Dermis blood vessel endothelial cell (primary cell): ENCODE data around the gene RHBDD3. TPM values are rescaled to one million over a fixed set of nuclear protein-coding genes. Genes with fewer than 3 reads are reported as not detected.
"Not testable (repeated sequence)": the region's sequence is repeated elsewhere in the genome, so short reads cannot be mapped to it uniquely, and the experiment has no call there.

ENCODE experiments used
- DNase-seq: peaks from one replicate; pipeline ENCODE4 v3.0.0; 2010
- total RNA-seq: library from RNA; depleted of rRNA; stranded (reverse); fragments of >200 nt; gene quantifications from 2 replicates; pipeline ENCODE4 v1.2.3, GENCODE V29; 2014

The RHBDD3 gene
- total RNA-seq, 1 donor from 2014 or later, result 28.1 TPM

DNA sequence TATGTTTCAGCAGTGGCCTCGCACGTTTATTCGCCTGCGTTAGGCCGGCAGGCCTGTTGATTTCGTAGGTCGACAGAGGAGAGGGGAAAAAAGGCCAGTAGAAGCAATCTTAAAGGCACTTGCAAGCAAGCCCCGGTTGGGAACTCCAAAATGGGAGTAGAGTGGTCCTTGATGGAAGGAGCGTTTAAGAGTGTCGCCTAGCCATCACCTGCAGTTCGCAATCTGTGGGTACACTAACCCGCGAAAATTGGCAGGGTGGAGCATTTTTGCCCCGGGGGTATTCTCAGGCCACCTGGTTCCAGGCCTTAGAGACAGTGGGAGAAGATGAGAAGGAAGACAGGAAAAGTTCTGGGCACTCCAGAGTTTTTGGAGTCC, 1.4 kb upstream of the RHBDD3 start:
- peak; percentile 22 for DNase-seq

DNA sequence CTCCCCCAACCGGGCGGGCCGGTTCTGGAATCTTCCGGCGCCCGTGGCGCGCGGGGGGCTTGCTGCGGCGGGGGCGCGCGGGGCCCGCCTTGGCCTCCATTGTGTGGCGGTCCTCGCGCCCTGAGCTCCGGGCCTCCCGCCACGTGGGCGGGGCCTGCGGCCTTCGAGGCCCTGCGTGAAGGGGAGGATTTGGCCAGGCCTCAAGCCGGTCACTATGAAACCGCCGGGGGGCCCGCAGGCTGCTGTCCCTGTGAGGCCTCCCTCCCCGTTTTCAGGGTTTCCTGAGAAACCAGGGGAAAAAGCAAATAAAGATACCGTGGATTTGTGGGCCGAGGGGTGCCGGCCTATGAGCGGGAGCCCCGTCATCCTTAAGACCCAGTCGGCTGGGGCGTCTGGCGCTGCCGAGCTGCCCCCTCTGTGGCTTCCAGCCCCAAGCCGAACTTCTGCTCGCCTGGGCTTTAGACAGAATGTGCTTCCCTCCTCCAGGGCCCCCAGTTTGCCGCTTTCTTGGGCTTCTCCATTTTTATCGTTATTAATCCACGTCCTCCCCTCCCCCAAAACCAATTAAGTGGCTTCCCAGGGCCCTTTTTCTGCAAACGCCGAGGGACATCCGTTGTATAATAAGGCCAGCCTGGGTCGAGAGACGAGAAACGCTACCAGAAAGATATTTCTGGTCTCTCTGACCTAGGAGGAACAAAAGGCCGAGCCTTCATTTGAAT, 889 bp upstream of the RHBDD3 start:
- DNase-seq, result peak; percentile 63

DNA sequence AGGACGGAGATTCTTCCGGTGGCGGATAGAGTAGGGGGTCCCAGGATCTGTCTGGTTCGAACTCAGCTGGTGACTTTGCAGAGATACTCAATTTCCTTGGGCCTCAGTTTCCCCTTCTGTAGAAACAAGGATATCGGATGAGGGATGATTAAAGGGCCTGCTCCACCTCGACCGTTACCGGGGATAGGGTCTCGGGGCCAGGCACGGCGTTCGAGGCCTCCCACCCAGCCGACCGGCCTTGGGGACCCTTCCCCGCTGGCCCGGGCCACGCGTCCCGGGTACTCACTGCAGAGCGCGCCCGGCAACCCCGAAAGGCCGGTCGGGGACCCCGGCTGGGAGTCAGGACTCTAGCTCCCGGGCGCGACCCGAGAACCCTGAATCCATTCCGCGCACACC, 321 bp downstream of the RHBDD3 start:
- DNase-seq, result no peak

DNA sequence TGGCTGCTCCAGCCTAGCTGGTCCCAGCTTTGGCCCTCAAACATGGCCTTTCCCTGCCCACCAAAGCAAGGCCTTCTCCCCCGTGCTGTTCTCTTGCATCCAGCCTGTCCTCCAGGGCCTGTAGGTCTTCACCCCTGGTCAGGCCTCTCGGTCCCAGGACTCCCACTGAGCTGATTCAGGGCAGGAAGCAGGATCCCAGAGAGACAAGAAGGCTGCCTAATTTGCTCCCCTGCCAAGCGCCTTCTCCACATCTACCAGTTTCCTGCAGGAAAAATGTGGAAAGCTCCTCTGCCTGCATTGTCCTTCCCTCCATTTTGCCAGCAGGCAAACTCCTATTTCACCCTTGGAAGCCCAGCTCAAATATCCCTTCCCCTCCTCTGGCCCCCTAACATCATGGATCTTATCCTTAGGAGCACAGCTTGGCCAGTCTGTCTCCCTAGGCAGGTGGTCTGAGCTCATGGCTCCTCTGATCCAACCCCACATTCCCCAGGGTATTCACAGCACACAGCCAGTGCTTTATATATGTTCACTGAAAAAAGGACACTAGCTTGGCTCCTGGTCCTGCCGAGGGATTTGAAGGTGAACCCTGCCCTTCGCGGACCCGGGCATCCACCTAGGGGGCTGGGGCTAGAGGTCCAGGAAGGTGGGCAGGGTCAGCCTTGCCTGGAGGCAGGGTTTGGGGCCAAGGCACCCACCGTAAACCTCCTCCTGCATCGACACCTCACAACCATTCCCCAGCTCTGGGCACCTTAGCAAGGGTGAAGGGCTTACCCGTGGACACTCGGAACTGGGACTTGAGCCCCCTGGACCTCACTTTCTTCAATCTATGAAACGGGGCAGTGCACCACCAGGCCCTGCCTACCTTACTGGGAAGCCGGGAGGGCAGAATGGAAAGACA, 968 bp downstream of the RHBDD3 start:
- peak; percentile 23 for DNase-seq

DNA sequence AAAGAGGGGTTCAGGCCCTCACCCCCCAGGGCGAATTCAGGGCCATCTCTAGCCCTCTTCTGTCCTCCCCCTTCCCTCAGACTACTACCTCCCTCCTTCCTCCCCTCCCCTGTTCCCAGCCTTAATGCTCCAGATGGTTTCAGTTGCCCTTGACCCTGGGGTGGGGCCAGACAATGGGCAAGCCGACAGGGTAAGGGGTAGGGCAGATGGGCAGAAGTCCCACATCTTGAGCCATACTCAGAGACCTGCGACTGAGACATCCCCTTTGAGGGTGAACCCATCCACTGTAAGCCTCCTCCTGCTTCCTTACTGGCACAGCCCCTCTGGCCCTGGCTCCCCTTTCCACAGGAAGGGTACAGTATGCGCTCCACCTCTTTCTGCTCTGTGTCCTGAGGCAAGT, 1.9 kb downstream of the RHBDD3 start:
- no peak for DNase-seq

DNA sequence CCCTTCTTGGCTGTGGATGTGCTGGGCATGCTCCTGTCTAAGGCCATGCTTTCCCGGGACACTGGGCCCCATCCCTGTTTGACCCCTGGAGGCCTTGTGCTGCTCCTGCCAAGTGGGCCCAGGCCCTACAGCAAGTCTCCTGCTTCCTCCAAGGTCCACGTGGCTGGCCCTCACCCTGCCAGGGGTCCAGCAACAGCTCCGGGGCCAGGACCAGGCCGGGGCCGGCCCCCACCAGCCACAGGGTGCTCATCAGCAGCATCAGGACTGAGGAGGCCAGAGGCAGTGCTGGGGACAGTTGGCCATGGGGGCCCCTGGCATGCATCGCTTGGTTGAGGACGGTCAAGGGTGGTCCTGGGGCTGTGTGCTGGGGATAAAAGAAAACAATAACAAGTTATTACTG, 2.5 kb downstream of the RHBDD3 start:
- DNase-seq, result no peak

DNA sequence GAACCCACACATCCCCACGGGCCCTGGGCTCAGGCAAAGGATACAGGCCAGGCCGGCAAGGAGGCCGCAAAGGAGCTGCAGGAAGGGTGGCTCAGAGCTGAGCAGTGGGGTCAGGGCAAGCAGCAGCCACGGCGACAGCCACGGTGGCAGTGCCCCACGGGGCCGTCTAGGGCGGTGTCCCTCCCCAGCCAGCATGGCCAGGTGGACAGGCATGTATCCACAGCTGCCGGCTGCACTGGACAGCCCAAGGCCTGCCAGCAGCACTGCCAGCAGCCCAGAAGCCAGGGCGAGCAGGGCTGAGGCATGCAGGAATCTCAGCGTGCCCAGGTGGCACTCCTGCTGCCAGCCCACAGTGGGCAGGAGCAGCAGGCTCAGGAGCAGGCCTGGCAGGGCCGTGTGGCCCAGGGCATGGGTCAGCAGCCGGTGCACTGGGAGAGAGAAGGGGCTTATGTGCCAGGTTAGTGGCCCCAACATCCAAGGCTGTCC, 3.9 kb downstream of the RHBDD3 start:
- DNase-seq, result no peak

DNA sequence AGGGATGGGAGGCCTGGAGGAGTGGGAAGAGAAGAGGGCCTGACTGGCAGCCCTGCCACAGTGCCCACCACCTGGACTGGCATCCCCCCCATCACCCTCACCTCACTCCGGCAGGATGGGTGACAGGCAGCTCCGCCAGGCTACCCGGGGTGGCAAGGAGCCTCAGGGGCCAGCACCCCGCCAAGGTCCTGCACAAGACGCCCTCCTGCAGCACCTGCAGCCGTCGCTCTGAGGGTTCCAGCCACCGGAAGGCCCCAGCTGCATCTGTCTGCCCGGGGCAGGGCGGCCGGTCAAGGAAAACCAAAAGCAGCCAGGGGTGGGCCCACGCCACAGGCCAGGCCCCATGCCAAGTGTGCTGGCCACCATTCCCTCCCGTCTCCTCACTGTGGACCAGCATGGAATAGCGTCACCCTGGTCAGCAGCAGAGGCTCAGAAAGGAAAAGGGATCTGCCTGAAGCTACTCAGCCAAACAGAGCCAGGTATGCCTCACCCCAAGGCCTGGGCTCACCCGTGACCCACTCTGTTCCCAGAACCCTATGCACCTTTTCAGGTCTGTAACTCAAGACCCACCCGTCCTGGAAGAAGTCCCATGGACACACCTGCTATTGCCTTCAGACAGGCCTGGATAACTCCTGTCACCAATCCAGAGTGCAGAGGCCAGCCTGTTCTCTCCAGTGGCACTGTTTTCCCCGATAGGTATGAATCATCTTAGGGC, 7.0 kb downstream of the RHBDD3 start:
- DNase-seq, result no peak

DNA sequence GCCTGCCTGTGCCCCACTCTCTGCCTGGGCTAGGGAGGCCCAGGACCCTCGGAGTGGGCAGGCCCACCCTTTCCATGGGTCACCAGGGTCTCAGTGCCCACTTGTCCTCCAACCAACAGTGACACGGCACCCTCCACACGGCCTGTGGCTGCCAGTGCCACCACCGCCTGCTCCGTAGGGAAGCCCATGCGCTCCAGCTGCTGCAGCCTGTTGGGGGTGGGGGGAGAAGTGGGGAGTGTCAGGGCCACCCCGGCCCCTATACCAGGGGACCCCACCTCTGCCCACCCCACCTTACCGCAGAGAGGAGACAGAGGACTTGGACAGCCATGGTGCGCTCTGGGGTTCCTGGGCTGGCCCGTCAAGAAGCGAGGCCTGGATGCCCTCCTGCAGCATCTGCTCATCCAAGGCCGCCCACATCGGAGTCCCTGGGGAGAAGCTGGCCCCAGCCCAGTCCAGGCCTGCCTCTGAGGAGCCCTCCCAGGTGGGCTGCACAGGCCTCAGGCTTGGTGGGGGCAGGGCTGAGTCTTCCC, 7.7 kb downstream of the RHBDD3 start:
- no peak for DNase-seq

DNA sequence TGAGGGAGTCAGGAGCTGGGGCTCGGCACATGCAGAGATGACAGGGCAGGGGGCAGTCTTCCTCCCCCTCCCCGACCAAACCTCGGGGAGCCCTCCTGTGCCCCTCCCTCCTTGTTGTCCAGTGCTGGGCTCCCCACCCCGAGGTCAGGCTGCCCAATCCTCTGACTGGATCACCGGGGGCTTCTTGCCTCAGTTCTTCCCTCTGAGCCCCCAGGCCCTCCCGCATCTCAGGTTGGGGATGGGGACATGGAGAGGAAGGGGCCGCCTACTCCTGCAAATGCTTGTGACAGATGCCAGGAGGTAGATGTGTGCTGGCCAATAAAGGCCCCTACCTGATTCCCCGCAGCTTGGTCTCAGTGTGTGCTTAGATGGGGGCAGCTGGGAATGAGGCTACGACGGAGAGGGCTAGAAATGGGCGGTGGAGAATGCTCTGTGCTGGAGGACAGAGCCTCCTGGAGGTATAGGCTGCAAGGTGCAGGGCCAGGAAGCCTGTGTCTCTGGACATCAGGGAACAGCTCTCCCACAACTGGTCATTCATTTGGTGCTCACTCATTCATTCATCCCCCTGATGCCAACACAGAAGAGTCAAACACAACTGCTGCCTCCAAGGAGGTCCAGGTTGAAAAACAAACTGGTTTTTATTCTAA, 8.4 kb downstream of the RHBDD3 start:
- no peak for DNase-seq

DNA sequence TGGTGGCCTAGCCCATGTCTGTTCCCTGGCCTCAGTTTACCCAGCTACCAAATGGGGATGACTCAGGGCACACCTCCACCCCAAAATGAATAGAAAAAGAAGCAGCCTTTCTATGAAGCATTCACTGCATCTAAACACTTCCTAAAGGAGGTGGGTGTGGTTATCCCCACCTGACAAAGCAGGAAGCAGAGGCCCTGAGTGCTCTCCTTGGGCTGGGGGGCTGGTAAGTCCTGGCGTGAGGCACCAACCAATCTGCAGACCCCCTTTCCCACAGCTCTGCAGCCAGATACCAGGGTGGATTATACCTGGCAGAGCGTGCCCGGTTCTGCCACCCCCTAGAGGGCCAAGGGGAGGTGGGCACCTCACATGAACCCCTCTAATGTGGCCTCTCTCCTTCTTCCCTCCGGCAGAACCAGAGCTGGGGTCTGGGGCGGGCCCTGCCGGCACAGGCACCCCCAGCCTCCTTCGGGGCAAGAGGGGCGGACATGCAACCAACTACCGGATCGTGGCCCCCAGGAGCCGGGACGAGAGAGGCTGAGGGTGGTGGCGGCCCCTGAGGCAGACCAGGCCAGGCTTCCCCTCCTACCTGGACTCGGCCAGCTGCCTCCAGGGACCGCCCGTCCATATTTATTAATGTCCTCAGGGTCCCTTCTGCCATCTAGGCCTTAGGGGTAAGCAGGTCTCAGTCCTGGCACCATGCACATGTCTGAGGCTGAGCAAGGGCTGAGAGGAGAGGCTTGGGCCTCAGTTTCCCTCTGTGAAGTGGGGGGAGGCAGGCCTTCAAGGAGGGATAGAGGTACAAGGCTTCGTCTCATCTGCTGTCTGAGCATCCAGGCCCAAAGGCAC, 9.2 kb downstream of the RHBDD3 start:
- no peak for DNase-seq

DNA sequence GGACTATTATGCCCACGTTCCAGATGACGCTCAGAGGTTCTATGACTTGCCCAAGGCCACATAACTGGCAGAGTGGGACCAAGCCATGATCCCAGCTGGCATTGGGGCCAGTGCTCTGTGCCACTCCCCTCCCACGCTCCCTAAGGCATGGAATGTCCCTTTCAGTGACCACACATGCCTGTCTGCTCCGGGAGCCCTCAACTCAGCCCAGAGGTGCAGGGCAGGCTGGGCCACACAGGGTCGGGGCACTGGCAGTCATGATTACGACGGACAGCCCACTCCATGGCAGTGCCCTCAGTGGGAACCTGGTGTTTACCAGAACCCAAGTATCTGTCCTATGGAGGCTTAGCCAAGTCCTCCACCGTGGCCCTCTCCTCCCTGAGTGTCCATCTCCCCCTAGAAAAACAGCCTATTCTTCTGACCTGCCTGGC, 10.0 kb downstream of the RHBDD3 start:
- DNase-seq, result no peak

DNA sequence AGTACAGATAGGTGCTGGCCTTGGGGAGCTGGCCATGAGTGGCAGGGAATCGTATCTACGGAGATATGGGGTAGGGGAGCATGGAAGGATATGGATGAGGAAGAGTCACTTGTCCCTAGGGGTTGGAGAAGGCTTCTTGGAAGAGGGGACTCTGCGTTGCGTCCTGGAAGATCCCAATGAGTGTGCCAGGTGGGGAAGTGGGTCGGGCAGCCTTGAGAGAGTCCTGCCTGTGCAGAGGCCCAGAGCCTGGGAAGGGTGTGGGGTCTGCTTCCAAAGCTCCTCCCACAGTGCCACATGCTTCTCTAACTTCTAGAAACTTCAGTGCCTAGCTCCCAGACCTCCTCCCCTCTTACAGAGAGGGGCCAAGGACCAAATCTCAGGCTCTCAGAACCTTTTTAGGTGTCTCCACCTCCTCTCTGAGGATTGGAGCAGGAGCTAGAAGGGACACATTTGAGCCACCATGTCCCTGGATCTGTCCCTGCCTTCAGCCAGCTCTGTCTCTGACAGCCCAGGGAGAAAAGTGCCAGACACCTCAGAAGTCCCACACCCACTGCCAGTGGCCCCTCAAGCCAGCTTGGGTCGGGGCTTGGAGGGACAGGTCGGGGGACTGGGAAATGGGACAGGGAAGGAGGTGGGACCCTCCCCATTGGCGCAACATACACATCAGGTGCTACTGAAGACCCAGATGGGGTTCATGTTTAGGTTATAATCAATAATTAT, 11.0 kb downstream of the RHBDD3 start:
- no peak for DNase-seq

DNA sequence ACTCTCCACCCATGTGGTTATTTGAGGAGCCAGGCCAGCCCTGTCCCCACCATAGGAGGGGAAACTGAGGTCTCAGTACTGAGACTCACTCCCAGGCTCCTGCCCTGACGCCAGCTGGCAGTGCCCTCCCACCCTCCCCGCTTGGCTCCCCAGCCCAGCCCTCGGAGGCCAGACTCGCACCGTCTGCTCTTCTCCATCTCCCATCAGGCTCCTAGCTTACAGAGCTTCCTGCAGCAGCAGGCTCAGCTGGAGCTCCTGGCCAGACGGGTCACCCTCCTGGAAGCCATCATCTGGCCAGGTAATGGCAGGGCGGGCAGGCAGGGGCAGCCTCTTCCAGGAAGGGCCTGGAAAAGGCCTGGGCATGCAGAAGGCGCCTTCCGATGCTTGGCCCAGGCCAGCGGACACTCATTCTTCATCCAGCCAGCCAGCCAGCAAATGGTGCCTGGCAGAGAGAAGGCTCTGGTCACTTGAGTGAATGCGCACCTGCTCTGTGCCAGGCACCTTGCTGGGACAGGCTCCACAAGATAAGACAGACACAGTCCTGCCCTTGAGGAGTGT, 12.6 kb downstream of the RHBDD3 start:
- DNase-seq, result no peak

DNA sequence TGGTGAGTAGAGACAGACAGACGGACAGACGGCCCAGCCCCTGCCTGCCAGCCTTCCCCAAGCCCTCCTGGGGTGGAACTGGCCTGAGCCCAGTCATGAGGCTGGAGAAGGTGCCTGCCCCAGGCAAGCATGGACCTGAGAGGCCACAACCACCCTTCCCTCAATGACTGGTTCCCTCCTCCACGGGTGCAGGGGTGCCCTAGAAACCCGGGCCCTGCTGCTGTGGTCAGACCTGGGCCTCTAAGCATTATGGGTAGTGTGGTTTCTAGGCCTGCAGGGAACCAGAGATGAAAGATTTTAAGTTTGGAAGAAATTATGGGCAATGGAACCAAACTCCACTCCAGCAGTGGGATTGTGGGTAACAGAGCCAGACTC, 13.5 kb downstream of the RHBDD3 start:
- no peak for DNase-seq

DNA sequence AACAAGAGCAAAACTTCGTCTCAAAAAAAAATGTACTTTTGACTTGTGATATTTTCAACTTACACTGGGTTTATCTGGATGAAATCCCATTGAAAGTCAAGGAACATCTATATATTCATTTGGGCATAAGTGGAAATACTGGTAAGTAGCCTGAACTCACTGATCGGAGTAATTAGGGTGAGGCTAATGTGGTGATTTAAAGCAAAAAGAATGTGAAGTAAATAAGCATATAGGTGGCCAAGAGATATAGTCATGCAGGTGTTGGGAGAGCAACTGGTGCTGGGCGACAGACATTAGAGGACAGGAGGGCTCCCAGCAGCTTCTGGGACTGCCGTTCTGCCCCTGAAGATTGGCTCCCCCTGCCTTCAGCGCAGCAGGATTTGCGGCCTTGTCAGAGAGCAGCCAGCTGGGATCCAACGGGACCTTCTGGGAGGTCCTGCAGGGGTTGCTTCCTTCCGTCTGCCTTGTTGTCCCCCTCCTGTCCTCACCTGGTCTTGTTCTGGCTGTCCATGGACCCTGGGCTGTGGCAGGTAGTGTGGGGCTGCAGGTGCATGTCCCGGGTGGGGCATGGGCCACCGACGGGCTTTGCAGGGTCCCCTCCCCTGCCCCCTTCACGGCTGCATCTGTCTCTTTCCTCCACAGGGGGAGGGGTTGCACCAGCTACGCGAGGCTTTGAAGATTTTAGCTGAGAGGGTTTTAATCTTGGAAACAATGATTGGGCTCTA, 14.1 kb downstream of the RHBDD3 start:
- DNase-seq, result no peak

DNA sequence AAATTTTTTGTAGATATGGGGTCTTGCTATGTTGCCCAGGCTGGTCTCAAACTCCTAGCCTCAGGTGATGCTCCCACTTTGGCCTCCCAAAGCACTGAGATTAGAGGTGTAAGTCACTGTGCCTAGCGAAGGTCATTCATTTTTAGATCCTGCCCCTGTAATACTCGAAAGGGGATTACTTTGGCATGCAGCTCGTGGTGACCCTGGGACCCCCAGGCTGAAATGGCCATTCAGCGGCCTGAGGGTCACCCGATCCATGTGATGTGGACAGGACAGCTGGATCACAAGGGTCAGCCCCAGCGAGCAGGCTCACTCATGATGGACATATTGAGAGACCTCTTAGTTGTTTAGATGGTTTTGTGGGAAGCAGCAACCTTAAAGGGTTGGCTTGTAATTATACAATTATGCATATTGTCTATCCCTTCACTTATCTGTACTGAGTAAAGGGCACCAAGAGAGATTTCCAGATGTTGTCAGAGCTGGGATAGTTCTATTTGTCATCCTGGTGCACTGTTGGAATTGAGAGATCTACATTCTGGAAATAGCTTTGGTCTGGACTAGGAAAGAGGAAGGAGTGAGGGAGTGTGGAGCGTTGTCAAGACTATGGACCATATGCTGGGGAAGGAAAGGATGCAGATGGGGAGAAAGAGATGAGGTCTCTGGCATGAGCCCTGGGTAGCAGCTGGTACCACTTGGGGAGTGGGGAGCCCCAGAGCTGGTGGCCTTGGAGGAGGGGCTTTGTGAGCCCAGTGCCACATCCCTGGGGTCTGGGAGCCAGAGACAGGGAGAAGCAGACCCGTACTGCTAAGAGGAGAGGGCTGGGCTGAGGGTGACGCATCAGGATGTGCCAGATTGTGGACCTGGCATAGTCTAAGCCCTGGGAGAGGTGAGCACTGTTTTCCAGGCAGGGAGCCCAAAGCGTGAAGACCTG, 15.5 kb downstream of the RHBDD3 start:
- DNase-seq, result no peak

DNA sequence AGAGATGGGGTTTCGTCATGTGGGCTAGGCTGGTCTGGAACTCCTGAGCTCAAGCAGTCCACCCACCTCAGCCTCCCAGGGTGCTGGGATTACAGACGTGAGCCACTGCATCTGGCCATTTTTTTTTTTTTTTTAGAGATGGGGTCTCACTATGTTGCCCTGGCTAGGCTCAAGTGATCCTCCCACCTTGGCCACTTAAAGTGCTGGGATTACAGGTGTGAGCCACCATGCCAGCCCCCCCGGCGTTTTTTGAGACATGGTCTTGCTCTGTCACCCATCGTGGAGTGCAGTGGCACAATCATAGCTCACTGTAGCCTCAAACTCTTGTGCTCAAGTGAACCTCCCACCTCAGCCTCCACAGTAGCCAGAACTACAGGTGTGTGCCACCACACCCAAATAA, 16.5 kb downstream of the RHBDD3 start:
- DNase-seq, result no peak

DNA sequence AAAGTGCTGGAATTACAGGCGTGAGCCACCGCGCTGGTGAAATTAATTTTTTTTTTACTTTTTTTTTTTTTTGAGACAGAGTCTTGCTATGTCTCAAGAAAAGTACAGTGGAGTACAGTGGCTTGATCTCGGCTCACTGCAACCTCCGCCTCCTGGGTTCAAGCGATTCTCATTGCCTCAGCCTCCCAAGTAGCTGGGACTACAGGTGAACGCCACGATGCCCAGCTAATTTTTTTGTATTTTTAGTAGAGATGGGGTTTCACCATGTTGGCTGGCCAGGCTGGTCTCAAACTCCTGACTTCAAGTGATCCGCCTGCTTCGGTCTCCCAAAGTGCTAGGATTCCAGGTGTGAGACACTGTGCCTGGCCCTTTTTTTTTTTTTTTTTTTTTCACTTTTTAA, 19.9 kb downstream of the RHBDD3 start:
- DNase-seq, result not testable (repeated sequence)
